HepG2 (cell line): ENCODE measurements around the gene UXS1. TPM values are rescaled to one million over a fixed set of nuclear protein-coding genes. Genes with fewer than 3 reads are reported as not detected.

Experiments
- ARID4A ChIP-seq: sonication (generic); formaldehyde crosslinking; IDR thresholded peaks from 2 replicates; pipeline ENCODE4 v1.5.0; 2020; ENCODE audit warnings: mild to moderate bottlenecking, missing genetic modification reagents, borderline replicate concordance
- HBP1 ChIP-seq: IDR thresholded peaks from 2 replicates; pipeline ENCODE4 v1.6.1; 2016; ENCODE audit warnings: low read depth, control low read depth
- LCORL ChIP-seq, 2 experiments: fragments of 450-650 bp in 1 of 2; sonication (generic) in 1 of 2; formaldehyde crosslinking in 1 of 2; IDR thresholded peaks; 2 replicates each; pipeline versions ENCODE4 v1.5.0 to v1.6.1; 2017 to 2020; ENCODE audit warnings: antibody characterized with exemption in 1 of 2, missing genetic modification reagents in 1 of 2
- MAFK ChIP-seq, 2 experiments: IDR thresholded peaks in 1 of 2; conservative IDR thresholded peaks in 1 of 2; 2 replicates each; pipeline ENCODE4 v1.6.1; 2011; ENCODE audit warnings: improper control_type of control experiment in 2 of 2, low read length in 2 of 2
- MTF2 ChIP-seq: sonication (generic); formaldehyde crosslinking; IDR thresholded peaks from 2 replicates; pipeline ENCODE4 v1.5.0; 2020; ENCODE audit warnings: missing genetic modification reagents, borderline replicate concordance
- ONECUT2 ChIP-seq: sonication (generic); formaldehyde crosslinking; IDR thresholded peaks from 2 replicates; pipeline ENCODE4 v1.4.0; 2020; ENCODE audit warnings: missing genetic modification reagents
- RBM22 ChIP-seq: fragments of 200-400 bp; formaldehyde crosslinking; optimal IDR thresholded peaks from 2 replicates; pipeline ENCODE3; 2017; ENCODE audit warnings: mild to moderate bottlenecking, low read length, moderate library complexity
- TFAP4 ChIP-seq: sonication (generic); IDR thresholded peaks from 2 replicates; pipeline ENCODE4 v1.6.1; 2016; ENCODE audit warnings: low read depth, borderline replicate concordance
- ZBTB43 ChIP-seq: sonication (generic); formaldehyde crosslinking; conservative IDR thresholded peaks from 2 replicates; pipeline ENCODE4 v1.4.0; 2020; ENCODE audit warnings: missing genetic modification reagents
- ZFP82 ChIP-seq: sonication (generic); formaldehyde crosslinking; IDR thresholded peaks from 2 replicates; pipeline ENCODE4 v1.5.1; 2020; ENCODE audit warnings: mild to moderate bottlenecking, missing genetic modification reagents, borderline replicate concordance
- ZNF124 ChIP-seq: sonication (generic); formaldehyde crosslinking; IDR thresholded peaks from 2 replicates; pipeline ENCODE4 v1.4.0; 2020; ENCODE audit warnings: missing genetic modification reagents
- ZNF235 ChIP-seq: sonication (generic); formaldehyde crosslinking; IDR thresholded peaks from 2 replicates; pipeline ENCODE4 v1.8.1; 2023; ENCODE audit warnings: mild to moderate bottlenecking, missing genetic modification reagents, borderline replicate concordance
- ZNF24 ChIP-seq: fragments of 450-650 bp; IDR thresholded peaks from 2 replicates; pipeline ENCODE4 v1.6.1; 2017; ENCODE audit warnings: antibody characterized with exemption, mild to moderate bottlenecking
- ZNF292 ChIP-seq: sonication (generic); formaldehyde crosslinking; IDR thresholded peaks from 2 replicates; pipeline ENCODE4 v1.8.1; 2022; ENCODE audit warnings: mild to moderate bottlenecking, low read depth, missing genetic modification reagents, borderline replicate concordance
- ZNF326 ChIP-seq: sonication (generic); formaldehyde crosslinking; IDR thresholded peaks from 2 replicates; pipeline ENCODE4 v1.4.0; 2020; ENCODE audit warnings: missing genetic modification reagents, borderline replicate concordance
- ZNF468 ChIP-seq: sonication (generic); formaldehyde crosslinking; IDR thresholded peaks from 2 replicates; pipeline ENCODE4 v1.8.0; 2022; ENCODE audit warnings: mild to moderate bottlenecking, moderate library complexity, missing genetic modification reagents
- ZNF775 ChIP-seq: sonication (generic); formaldehyde crosslinking; IDR thresholded peaks from 2 replicates; pipeline ENCODE4 v1.4.0; 2020; ENCODE audit warnings: missing genetic modification reagents, mild to moderate bottlenecking, moderate library complexity, borderline replicate concordance
- ZNF782 ChIP-seq: sonication (generic); formaldehyde crosslinking; IDR thresholded peaks from 2 replicates; pipeline ENCODE4 v1.4.0; 2020; ENCODE audit warnings: missing genetic modification reagents, mild to moderate bottlenecking, borderline replicate concordance
- ZNF790 ChIP-seq: sonication (generic); formaldehyde crosslinking; IDR thresholded peaks from 2 replicates; pipeline ENCODE4 v1.8.0; 2022; ENCODE audit warnings: missing genetic modification reagents, mild to moderate bottlenecking, borderline replicate concordance
- polyA plus RNA-seq, 8 experiments: library from polyadenylated mRNA; depleted of rRNA in 3 of 8; stranded (reverse) in 7 of 8; unstranded in 1 of 8; fragments of >200 nt; fragmentation: Illumina TruSeq in 4 of 8; extraction: Trizol in 4 of 8; gene quantifications; 2 replicates each; pipeline versions ENCODE4 v1.2.1 to v1.2.3, GENCODE V29; 2011 to 2016; ENCODE audit warnings: low read depth in 4 of 8, missing spikeins in 1 of 8, mixed read lengths in 1 of 8; ENCODE audit not compliant: insufficient read depth in 1 of 8
- total RNA-seq, 5 experiments: library from RNA; depleted of rRNA; stranded (reverse); fragments of >200 nt; fragmentation: Illumina TruSeq; extraction: Trizol; gene quantifications; 2 replicates each; pipeline ENCODE4 v1.2.3, GENCODE V29; 2016; ENCODE audit warnings: low read depth in 1 of 5
- TF ChIP-seq, protein P1 (sequence below): sonication (generic); formaldehyde crosslinking; IDR thresholded peaks from 2 replicates; pipeline ENCODE4 v1.4.0; 2020; ENCODE audit warnings: low read depth, mild to moderate bottlenecking, missing genetic modification reagents

Gene UXS1
- total and polyA plus RNA-seq, 2 of the 13 experiments (the other 11 are each of a cell fraction or from before 2014, with no cell fraction given): 53.3 to 110 TPM

DNA sequence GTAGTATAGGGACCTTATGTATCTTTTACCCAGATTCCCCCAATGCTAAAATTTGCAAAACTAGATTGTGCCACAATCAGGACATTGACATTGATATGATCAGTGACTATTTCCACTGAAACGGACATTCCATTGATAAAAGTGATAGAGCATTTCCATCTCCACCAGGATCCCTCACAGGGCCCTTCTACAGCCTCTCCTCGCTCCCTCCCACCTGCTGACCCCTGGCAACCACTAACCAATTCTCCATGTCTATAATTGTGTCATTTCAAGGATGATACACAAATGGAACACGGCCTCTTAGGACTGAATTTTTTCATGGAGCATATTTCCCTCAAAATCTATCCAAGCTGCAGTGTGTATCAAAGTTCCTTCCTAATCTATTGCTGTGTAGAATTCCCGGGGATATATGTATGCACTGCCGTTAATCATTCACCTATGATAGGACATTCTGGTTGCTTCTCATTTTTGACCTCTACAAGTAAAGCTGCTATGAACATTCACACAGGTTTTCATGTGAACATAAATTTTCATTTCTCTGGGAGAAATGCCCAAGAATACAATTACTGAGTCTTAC lies 67.3 kb downstream of the UXS1 start (continued):
- TF ChIP-seq ZNF292 (CRISPR knock-in tag) (0 out of 2 replicates have a peak, but pooled peaks have one; percentile 7), ZNF790 (no peak), RBM22 (no peak), MAFK (conservative IDR thresholded peaks at IDR 0.05 in 1 of 2, IDR thresholded peaks at IDR 0.05 in 1 of 2; ENCODE audit: low read length in 2 of 2) (no peak), ZNF775 (CRISPR knock-in tag) (no peak), ZNF782 (CRISPR knock-in tag) (no peak), MTF2 (CRISPR knock-in tag) (no peak), ONECUT2 (CRISPR knock-in tag) (no peak), ZNF468 (no peak), LCORL (IDR thresholded peaks at IDR 0.05) (no peak), LCORL (CRISPR knock-in tag; IDR thresholded peaks at IDR 0.05) (no peak; the same call in 1 of the 2 replicates), ARID4A (CRISPR knock-in tag) (no peak), ZFP82 (CRISPR knock-in tag) (no peak), TFAP4 (no peak), HBP1 (no peak), ZNF326 (CRISPR knock-in tag) (no peak), ZNF124 (CRISPR knock-in tag) (0 out of 2 replicates have a peak, but pooled peaks have one; percentile 29), ZBTB43 (CRISPR knock-in tag) (no peak), ZNF24 (no peak), ZNF235 (CRISPR knock-in tag) (no peak)
- TF ChIP-seq, protein P1, sequence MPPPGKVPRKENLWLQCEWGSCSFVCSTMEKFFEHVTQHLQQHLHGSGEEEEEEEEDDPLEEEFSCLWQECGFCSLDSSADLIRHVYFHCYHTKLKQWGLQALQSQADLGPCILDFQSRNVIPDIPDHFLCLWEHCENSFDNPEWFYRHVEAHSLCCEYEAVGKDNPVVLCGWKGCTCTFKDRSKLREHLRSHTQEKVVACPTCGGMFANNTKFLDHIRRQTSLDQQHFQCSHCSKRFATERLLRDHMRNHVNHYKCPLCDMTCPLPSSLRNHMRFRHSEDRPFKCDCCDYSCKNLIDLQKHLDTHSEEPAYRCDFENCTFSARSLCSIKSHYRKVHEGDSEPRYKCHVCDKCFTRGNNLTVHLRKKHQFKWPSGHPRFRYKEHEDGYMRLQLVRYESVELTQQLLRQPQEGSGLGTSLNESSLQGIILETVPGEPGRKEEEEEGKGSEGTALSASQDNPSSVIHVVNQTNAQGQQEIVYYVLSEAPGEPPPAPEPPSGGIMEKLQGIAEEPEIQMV: no peak
